Activated CD4-positive, alpha-beta T cell treated with anti-CD3 and anti-CD28 coated beads for 4 hours (primary cell): ENCODE data around the gene PGBD4.

Experiments
- DNase-seq, 2 donors: peaks; one replicate each; pipeline ENCODE4 v3.0.0-alpha.2; 2020

PGBD4 gene

GRCh38 chr15:34101366-34102174 is at the start of gene PGBD4, which contains the start of gene EMC7:
Gene PGBD4 (plus strand): TSS chr15:34102083. CDS start chr15:34102532, 449 bp downstream.
Gene EMC7 (minus strand): TSS chr15:34101862. CDS start chr15:34101839, 23 bp downstream.
- peak; percentile 97 to 99 for DNase-seq

- no peak for DNase-seq
Measured at GRCh38 chr15:34054081-34054707, 47.7 kb upstream of the PGBD4 start.

DNA sequence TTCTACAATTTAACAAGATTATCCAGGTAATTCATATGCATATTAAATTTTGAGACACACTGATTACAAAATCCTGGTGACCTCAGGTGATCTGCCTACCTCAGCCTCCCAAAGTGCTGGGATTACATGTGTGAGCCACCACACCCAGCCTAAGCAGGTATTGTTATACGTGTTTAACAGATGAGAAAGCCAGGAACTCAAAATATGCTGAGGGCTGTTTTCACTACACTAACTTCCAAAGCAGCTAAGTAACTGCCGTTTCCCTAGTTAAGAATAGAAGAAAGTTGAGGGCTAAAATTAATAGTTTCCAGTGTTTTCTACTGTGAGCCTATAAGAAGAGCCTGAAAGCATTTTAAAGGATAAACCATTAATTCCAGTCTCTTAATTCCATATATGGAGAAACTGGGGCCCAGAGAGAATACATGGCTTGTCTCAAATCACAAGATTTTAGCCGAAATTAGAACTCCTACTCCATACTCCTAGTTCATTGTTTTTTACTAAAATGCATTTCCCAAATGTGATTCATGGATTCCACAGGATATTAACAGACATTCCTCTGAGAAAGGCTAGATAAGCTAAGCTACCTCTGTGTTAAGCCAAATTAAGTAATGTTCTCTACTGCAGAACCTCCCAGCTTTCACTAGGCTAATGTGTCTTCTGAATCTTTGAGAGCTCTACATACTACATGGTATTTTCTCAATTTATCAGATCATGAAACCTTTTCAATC is 45.9 kb upstream of the PGBD4 start:
- DNase-seq, result no peak

DNA sequence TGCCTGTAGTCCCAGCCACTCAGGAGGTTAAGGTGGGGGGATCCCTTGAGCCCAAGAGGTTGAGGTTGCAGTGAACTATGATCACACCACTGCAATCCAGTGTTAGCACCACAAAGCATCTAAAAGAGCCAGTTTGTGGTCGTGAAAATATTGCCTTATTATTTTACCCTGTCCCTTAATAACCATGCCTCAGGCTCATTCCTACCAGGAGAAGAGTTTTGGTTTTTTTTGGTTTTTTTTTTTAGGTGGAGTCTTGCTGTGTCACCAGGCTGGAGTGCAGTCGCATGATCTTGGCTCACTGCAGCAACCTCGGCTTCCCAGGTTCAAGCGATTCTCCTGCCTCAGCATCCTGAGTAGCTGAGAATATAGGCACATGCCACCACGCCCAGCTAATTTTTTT is 45.0 kb upstream of the PGBD4 start:
- DNase-seq, result no peak

- DNase-seq, result no peak
Measured at GRCh38 chr15:34059476-34059875, 42.4 kb upstream of the PGBD4 start.

- no peak for DNase-seq
Measured at GRCh38 chr15:34059946-34060345, 41.9 kb upstream of the PGBD4 start.

GRCh38 chr15:34064438-34064837 is 37.4 kb upstream of the PGBD4 start:
- DNase-seq, result no peak

DNA sequence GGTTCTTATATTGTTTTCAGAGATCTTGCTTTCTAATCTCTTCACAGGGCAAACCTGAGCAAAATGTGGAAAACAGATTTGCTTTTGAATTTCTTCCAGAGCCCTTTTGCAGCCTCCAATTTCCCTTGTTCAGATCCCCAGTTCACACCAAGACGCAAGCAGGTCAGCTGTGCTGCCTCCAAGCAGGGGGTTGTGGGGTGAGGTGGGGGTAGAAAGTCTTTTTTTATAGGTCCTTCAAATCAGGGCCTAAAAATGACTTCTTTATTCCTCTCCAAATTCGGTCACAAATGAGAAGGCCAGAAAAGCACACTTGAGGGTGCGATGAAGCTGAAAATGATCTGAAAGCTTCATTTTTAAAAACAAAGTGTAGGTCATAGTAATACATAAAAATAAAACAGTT is 36.6 kb upstream of the PGBD4 start:
- DNase-seq, result no peak

- no peak for DNase-seq
Measured at GRCh38 chr15:34065941-34066340, 35.9 kb upstream of the PGBD4 start.

DNA sequence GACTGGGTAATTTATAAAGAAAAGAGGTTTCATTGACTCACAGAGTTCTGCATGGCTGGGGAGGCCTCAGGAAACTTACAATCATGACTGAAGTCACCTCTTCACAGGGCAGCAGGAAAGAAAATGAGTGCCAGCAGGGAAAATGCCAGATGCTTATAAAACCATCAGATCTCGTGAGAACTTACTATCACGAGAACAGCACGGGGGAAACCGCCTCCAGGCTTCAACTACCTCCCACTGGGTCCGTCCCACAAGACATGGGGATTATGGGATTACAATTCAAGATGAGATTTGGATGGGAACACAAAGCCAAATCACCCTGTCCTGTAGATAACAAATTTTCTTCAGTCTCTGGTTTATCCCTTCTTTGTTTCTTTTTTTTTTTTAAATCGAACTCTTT is 31.9 kb upstream of the PGBD4 start:
- no peak for DNase-seq

DNA sequence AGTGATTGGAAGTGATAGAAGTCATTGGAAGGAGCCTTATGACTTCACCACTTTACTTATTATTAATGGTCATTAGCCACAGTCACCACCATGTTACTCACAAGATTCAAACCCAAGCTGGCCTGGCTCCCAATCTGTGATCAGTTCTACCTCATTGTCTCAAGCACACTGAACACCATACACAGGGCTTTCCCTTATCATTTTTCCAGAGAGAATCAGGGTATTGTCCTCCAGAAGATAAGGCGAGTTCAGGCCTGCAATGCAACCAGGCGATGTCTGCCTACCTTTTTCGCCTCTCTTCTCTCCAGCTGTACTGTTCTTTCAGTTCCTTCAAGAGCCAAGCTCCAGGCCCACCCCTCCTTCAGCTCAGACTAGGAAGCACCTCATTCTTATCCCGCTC is 25.1 kb upstream of the PGBD4 start:
- no peak for DNase-seq

- DNase-seq, result no peak
Measured at GRCh38 chr15:34078900-34079299, 23.0 kb upstream of the PGBD4 start.

GRCh38 chr15:34079904-34080303 is 22.0 kb upstream of the PGBD4 start:
- DNase-seq, result no peak

DNA sequence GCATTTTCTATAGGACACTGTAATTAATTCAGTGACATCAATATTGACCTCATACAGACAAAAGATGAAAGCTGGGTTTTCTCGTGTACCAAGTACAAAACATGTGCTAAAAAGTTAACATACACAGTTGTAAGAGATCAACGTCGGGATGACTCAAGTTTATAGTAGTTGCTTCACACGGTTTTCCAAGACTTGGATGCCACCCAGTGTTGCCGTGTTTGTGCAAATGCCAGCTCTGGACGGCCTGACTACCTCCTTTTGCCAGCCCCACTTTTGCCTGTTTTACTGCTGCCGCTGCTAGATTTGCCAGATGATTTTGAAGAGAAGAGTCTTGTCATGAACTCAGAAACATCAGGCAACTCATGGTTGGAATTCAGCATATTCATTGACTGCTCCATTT is 17.8 kb upstream of the PGBD4 start:
- no peak for DNase-seq

- no peak for DNase-seq
Measured at GRCh38 chr15:34085746-34086145, 16.1 kb upstream of the PGBD4 start.

DNA sequence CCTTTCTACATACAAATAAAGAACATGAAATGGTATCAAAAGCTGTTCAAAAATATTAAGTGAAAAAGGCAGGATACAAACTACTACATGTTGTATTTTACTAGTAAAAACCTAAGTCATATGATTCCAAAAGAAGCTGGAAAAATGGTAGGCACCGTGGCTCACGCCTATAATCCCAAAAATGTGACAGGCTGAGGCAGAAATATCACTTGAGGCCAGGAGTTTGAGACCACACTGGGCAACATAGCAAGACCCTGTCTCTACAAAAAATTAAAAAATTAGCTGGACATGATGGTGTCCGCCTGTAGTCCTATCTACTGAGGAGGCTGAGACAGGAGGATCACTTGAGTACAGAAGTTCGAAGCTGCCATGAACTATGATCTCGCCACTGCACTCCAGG is 2.0 kb upstream of the PGBD4 start:
- DNase-seq, result no peak

- no peak for DNase-seq
Measured at GRCh38 chr15:34102175-34102925, 467 bp downstream of the PGBD4 start.

DNA sequence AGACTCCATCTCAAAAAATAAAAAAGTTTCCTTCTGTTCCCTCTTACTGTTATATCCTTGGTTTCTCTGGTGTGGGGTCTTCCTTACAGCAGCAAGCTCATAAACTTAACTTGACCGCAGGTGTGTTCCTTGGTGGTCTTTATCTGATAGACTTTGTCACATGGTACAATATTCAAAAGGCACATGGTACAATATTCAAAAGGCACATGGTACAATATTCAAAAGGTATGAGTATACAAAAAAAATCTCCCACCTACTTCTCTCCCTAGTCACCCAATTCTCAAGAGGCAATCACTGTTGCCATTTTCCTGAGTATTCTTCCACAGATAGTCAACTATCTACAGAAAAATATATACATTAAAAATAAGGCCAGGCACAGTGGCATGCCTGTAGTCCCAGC is 4.5 kb downstream of the PGBD4 start:
- no peak for DNase-seq

DNA sequence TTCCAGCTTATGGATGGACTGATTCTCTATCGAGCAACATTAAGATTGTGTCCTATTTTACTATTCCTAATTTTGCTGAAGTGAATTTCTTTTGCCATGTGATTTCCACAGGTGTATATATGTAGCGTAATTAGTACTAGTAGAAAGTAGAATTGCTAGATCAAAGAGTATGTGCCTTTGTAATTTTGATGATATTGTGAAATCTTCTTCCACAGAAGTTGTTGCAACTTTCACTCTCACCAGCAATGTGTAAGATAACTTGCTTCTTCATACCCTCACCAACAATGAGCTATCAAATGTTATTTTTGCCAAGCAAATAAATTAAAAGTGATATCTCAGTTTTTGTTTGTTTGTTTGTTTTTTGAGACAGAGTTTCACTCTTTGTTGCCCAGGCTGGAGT is 5.4 kb downstream of the PGBD4 start:
- DNase-seq, result no peak

GRCh38 chr15:34109797-34110663 is 8.1 kb downstream of the PGBD4 start:
- no peak for DNase-seq

- DNase-seq, result no peak
Measured at GRCh38 chr15:34111488-34111887, 9.6 kb downstream of the PGBD4 start.

- no peak for DNase-seq
Measured at GRCh38 chr15:34114215-34114614, 12.3 kb downstream of the PGBD4 start.
